Epithelial cell of proximal tubule (primary cell): ENCODE measurements around the gene NSRP1. TPM values are rescaled to one million over a fixed set of nuclear protein-coding genes. Genes with fewer than 3 reads are reported as not detected.

ENCODE experiments used
- DNase-seq: peaks from one replicate; pipeline ENCODE4 v3.0.0-alpha.2; 2011; ENCODE audit warnings: low read depth
- H3K4me3 ChIP-seq: 2 replicates; pipeline ENCODE4 v1.5.1; 2011; ENCODE audit warnings: low read depth, mild to moderate bottlenecking, low read length
- total RNA-seq: library from RNA; depleted of rRNA; stranded (reverse); fragments of >200 nt; gene quantifications from 2 replicates; pipeline ENCODE4 v1.2.3, GENCODE V29; 2015
- TF ChIP-seq, protein P1 (sequence below): conservative IDR thresholded peaks from 2 replicates; pipeline ENCODE4 v1.5.1; 2012; ENCODE audit warnings: low read depth, mild to moderate bottlenecking, low read length

Gene NSRP1
- total RNA-seq, 1 donor from 2014 or later = 7.0 TPM

DNA sequence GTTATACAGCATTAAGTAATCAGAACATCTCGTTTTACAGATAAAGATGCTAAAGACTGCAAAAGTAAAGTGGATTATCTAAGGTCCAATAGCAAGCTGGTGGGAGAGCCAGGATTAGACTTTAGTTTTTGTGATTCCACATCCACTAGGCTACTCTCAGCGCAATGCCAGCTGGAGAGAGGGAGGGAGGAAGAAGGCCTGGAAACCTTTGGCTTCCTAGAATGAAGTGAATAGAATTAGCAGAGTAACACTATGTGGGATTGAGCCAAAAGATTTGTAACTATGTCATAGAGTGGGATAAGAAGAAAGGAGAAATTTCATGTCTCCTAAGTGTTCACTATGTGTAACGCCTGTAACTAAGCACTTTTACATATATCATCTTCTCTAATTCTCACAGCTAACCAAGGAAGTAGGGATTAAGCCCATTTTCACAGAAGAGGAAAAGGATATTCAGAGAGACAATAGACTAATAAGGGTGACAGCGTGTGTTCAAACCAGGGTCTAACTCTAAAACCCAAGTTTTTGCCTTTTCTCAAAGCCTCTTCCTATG, 25.4 kb upstream of the NSRP1 start:
- no peak overlapping the region for H3K4me3 ChIP-seq
- DNase-seq = no peak
- TF ChIP-seq, protein P1, sequence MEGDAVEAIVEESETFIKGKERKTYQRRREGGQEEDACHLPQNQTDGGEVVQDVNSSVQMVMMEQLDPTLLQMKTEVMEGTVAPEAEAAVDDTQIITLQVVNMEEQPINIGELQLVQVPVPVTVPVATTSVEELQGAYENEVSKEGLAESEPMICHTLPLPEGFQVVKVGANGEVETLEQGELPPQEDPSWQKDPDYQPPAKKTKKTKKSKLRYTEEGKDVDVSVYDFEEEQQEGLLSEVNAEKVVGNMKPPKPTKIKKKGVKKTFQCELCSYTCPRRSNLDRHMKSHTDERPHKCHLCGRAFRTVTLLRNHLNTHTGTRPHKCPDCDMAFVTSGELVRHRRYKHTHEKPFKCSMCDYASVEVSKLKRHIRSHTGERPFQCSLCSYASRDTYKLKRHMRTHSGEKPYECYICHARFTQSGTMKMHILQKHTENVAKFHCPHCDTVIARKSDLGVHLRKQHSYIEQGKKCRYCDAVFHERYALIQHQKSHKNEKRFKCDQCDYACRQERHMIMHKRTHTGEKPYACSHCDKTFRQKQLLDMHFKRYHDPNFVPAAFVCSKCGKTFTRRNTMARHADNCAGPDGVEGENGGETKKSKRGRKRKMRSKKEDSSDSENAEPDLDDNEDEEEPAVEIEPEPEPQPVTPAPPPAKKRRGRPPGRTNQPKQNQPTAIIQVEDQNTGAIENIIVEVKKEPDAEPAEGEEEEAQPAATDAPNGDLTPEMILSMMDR = no peak

DNA sequence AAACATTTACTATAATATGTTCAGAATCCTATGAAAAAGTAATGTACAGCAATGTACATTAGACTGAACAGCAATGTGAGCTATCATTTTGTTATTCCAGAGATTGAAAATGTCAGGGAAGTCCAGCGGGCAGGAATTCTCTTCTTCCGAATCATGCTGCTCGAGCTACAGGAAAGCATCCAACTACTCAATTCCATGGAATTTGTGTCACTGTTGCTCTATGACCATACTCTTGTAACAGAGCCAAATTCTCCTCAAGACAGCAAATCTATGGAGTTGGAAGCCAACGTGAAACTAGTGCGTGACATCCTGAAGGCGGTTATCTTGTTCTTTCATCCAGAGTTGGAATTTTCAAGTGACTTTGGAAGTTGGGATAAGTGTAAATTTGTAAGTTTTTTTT, 24.8 kb upstream of the NSRP1 start:
- no peak overlapping the region for H3K4me3 ChIP-seq
- DNase-seq = peak; percentile 38
- TF ChIP-seq, protein P1 = no peak

DNA sequence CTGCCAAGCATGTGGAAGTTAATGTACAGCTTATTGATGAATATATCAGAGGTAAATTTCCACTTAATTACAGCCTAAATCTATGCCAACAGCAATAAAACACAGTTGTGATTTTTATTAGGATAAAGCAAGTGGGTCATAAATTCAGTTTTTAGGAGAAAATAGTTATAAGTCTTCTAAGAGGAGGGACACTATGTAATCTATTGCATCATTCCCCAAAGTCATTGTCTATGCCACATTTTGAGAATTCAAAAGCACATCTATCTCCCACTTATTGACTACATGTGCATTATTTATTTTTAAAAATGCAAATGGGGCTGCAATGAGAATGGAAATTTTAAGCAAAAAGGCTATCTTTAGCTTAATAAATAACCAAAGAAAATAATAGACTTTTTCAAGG, 23.7 kb upstream of the NSRP1 start:
- TF ChIP-seq, protein P1 = no peak
- no peak for DNase-seq
- H3K4me3 ChIP-seq = no peak overlapping the region

DNA sequence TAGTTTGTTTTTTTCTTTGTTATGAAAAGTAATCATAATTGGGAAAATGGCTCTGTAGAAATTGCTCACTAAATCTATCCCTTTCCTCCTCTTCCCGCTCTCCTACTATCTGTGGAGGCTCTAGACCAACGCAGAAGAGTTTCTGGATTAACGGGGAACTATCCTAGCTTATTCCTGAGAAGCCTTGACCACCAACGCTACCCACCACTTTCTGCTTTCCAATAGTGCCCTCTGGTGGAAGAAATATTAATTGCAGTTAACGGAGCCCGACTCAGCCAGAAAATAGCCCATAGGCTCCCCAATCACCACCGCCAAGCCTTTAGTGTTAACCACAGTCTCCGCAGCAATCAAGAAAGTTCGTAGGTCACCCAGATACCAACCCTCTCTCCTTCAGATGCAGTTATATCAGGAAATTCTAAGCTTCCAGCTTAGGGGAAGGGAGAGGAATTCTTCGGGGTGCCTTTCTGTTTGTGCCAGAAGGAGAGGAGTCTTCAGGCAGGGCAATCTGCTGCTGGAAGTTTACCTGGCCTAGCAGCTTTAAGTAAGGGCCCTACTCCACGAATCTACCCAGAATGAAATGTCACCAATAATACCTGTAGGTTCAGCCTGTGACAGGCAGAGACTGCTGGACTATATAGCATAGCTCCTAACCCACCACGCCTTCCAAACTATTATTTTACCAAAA, 23.0 kb upstream of the NSRP1 start:
- H3K4me3 ChIP-seq = no peak overlapping the region
- TF ChIP-seq, protein P1 = peak; percentile 75
- no peak for DNase-seq

DNA sequence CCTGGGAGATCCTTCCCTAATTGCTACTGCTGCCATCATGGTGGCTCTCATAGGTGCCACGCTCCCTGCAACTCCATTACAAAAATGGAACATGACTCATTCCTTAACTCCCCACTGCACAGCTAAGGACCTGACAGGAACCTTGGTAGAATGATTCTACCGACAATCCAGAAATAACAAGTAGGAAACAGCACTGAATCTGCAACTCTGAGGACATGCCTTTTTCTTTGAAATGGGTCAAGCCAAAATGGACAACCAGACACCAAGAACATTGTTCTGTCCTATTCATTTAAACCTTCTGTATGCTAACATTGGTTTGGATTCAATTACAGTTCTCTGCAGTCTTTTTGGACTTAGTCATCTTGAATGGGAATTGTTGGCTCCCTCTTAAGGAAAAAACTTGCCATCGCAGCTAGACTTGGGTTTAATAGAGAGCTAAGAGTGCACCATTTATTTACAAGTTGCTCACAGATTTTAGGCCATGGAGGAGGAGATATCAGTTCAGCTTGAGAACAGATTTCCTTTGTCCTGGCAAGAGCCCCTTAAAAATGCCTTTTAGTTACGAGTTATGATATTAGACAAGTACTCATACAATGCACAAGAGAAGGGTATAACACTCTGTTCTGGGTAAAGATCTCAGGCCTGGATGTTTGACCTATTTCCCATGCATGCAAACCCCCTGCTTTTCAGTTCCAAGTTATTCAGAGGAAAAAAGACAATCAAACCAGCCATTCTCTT, 20.9 kb upstream of the NSRP1 start:
- no peak overlapping the region for H3K4me3 ChIP-seq
- DNase-seq = peak; percentile 57
- TF ChIP-seq, protein P1 = peak; percentile 67

DNA sequence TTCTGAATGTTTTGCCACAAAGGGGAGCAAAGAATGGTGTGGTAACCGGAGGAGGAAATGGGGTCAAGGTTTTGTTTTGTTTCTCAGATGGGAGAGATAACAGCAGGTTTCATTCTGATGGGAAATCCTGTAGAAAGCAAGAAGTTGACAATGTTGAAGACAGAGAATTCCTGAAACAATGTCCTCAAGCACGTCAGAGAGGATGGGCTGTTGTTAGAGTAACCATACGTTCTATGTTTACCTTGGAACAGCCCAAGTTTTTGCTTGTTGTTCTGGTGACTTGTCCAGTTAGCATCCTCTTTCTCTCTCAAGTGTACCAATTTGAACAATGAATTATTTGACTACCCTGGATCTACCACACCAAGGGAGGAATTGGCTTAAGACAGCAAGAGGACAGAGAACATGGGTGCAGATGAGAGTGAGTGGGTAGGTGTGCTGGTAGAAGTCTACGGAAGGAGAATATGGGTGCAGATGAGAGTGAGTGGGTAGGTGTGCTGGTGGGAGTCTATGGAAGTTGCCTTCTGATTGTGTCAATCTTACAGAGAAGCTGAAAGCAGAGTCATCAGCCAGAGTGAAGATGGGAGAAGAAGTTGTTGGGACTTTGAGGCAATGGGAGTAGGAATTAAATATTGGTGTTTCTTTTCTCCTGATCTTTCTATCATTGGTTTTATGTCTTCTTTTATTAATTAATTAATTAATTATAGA, 14.8 kb upstream of the NSRP1 start:
- DNase-seq = no peak
- TF ChIP-seq, protein P1 = no peak
- H3K4me3 ChIP-seq = no peak overlapping the region
